Measurements from ENCODE around the gene MAPK9. TPM values are rescaled to one million over a fixed set of nuclear protein-coding genes. Genes with fewer than 3 reads are reported as not detected.
"Not testable (repeated sequence)": the region's sequence is repeated elsewhere in the genome, so short reads cannot be mapped to it uniquely, and the experiment has no call there.

The MAPK9 gene
- total and polyA plus RNA-seq, 7 experiments from 2014 or later = 14.7 to 41.4 (median 30.4) TPM

DNA sequence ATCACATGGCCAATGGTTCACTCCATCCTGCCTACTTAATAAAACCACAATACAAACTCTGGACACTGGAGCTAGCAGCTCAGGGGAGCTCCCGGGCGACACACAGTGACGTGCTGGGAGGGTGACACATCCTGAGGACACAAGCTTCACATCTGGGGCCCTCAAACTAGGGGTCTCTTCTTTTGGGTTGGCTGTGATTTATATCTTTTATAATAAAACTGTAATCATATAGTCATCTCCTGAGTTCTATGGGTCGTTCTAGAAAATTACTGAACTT, 12.1 kb upstream of the MAPK9 start:
- Mint-ChIP-seq H3K4me3 (no peak overlapping the region), H3K9me3 (no peaks in the 10 kb centered on the region), H3K4me1 (no peaks in the 10 kb centered on the region), H3K36me3 (no peaks in the 10 kb centered on the region), H3K27me3 (peaks cover 0 to 12% (median 0%) of the 10 kb centered on the region in 5 donors), H3K27ac (no peak overlapping the region)
- no peaks in the 10 kb centered on the region for H3K9me3 ChIP-seq (ENCODE audit: control insufficient read depth in 2 of 3, low read length in 3 of 3)
- CTCF ChIA-PET = interaction anchor here (1.3 kb wide), 1 partner anchor 12 kb away, joined by 3 read pairs; no protein-coding TSS in a partner anchor
- H3K36me3 ChIP-seq (ENCODE audit: control insufficient read depth in 2 of 3, insufficient read depth in 3 of 3, low read length in 3 of 3) = no peaks in the 10 kb centered on the region
- intact Hi-C loops (cut with micrococcal nuclease) = no loop called here
- H3K27me3 ChIP-seq (ENCODE audit: control insufficient read depth in 2 of 2, insufficient read depth in 2 of 2, low read length in 2 of 2) = no peaks in the 10 kb centered on the region
- POLR2A ChIA-PET = no interaction called here
- ATAC-seq (no peak), DNase-seq (no peak)
- H3K4me1 ChIP-seq (ENCODE audit: control insufficient read depth in 2 of 2, insufficient read depth in 2 of 2, low read length in 2 of 2) = no peaks in the 10 kb centered on the region
- no peak overlapping the region for H3K4me3 ChIP-seq (ENCODE audit: low read length)
- H3K27ac ChIP-seq (ENCODE audit: low read depth, low read length) = no peak overlapping the region

DNA sequence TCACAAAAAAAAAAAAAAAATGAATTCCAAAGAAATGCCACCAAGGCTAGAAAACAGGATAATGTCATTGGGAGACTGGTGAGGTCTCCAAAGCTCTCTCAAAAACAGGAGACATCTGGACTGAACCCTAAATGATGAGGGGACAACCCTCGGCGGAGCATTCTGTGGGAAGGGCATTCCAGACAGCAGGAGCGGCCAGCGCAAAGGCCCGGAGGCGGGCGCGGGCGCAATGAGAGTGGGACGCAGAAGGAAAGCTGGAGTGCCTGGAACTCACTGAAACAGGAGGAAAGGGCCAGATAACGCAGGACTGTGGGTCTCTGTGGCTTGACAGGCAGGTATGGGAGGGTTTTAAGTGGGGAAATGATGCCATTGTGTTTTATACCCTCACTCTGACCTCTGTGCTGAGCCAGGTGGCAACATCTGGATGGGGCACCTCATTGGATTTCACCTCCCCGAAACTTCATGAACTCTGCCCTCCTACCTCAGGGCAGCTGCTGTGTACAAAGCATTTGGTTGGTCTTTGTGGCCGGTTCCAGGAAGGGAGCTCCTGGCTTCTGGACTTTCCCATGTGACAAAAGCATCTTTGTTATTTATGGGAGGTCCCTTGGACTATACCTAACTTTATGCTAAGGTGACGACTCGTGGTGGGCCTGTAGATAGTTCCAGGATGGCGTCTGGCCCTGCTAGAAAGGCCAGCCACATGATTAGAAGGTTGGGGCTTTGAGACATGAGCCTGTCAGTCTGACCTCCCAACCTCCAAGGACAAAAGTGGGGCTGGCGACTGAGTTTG, 11.5 kb upstream of the MAPK9 start:
- no peak for ATAC-seq
- ChIA-PET POLR2A (no interaction called here), CTCF (interaction anchor here (1.3 kb wide), 1 partner anchor 12 kb away, joined by 3 read pairs; no protein-coding TSS in a partner anchor)
- Histone ChIP-seq H3K9me3 (ENCODE audit: control insufficient read depth in 2 of 3, low read length in 3 of 3) (no peaks in the 10 kb centered on the region), H3K4me3 (ENCODE audit: low read length) (no peak overlapping the region), H3K4me1 (ENCODE audit: control insufficient read depth in 2 of 2, insufficient read depth in 2 of 2, low read length in 2 of 2) (no peaks in the 10 kb centered on the region), H3K36me3 (ENCODE audit: control insufficient read depth in 2 of 3, insufficient read depth in 3 of 3, low read length in 3 of 3) (no peaks in the 10 kb centered on the region), H3K27me3 (ENCODE audit: control insufficient read depth in 2 of 2, insufficient read depth in 2 of 2, low read length in 2 of 2) (no peaks in the 10 kb centered on the region), H3K27ac (ENCODE audit: low read depth, low read length) (no peak overlapping the region)
- Mint-ChIP-seq H3K27ac (no peak overlapping the region), H3K4me3 (no peak overlapping the region), H3K9me3 (no peaks in the 10 kb centered on the region), H3K36me3 (no peaks in the 10 kb centered on the region), H3K27me3 (peaks cover 0 to 12% (median 0%) of the 10 kb centered on the region in 5 donors), H3K4me1 (no peaks in the 10 kb centered on the region)
- DNase-seq = no peak
- intact Hi-C loops (cut with micrococcal nuclease) = no loop called here

DNA sequence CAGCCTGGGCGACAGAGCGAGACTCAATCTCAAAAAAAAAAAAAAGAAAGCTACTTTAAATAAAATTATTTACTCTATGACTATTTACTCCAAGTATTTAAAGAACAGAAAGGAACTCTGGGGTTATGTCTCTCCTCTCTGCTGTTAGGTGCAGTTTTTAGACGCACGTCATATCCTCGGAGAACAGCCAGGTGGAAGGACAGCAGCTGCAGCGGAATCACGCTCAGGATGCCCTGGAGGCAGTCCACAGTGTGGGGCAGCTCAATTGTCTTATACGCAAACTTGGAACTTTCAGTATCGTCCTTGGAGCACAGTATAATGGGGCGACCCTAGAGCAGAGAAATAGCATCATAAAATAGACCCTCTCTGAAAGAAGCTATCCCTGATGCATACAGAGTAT, 10.4 kb upstream of the MAPK9 start:
- no peak overlapping the region for H3K27ac Mint-ChIP-seq
- no peak for ATAC-seq
- Histone ChIP-seq H3K27me3 (ENCODE audit: control insufficient read depth in 2 of 2, insufficient read depth in 2 of 2, low read length in 2 of 2) (no peaks in the 10 kb centered on the region), H3K4me3 (ENCODE audit: low read length) (no peak overlapping the region), H3K4me1 (ENCODE audit: control insufficient read depth in 2 of 2, insufficient read depth in 2 of 2, low read length in 2 of 2) (no peaks in the 10 kb centered on the region), H3K27ac (ENCODE audit: low read depth, low read length) (no peak overlapping the region), H3K36me3 (ENCODE audit: control insufficient read depth in 2 of 3, insufficient read depth in 3 of 3, low read length in 3 of 3) (no peaks in the 10 kb centered on the region), H3K9me3 (ENCODE audit: control insufficient read depth in 2 of 3, low read length in 3 of 3) (no peaks in the 10 kb centered on the region)
- no peak for DNase-seq
- no peaks in the 10 kb centered on the region for H3K9me3 Mint-ChIP-seq
- no peaks in the 10 kb centered on the region for H3K36me3 Mint-ChIP-seq
- CTCF ChIA-PET = no interaction called here
- peaks cover 0 to 12% (median 0%) of the 10 kb centered on the region in 5 donors for H3K27me3 Mint-ChIP-seq
- peaks cover 0 to 4% (median 0%) of the 10 kb centered on the region in 7 donors for H3K4me1 Mint-ChIP-seq
- POLR2A ChIA-PET = no interaction called here
- intact Hi-C loops (cut with micrococcal nuclease) = no loop called here
- no peak overlapping the region for H3K4me3 Mint-ChIP-seq

DNA sequence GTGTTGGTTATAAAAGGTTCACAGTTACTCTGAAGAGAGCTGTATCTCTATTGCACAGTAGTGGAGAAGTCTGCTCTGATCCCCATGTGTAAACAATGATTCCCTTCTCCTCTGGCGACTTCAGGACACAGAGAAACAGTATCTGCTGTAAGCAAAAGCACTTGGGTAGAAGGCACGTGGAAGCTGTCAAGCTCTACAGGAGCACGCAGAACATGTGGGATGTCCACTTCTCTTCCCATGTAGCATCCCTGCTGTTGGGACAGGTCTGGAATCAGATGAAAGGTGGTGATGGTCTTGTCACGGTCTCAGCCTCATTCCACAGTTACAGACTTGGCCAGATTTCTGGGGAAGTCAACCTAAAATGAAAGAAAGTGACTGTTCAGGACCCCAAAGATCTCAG, 9.4 kb upstream of the MAPK9 start:
- no peak overlapping the region for H3K4me3 Mint-ChIP-seq
- ChIA-PET POLR2A (no interaction called here), CTCF (no interaction called here)
- H3K27me3 Mint-ChIP-seq = peaks cover 0 to 12% (median 0%) of the 10 kb centered on the region in 5 donors
- H3K4me1 Mint-ChIP-seq = peaks cover 0 to 8% (median 4%) of the 10 kb centered on the region in 7 donors
- intact Hi-C loops (cut with micrococcal nuclease) = no loop called here
- no peaks in the 10 kb centered on the region for H3K36me3 Mint-ChIP-seq
- H3K4me1 ChIP-seq (ENCODE audit: control insufficient read depth in 2 of 2, insufficient read depth in 2 of 2, low read length in 2 of 2) = no peaks in the 10 kb centered on the region
- ATAC-seq = no peak
- H3K27ac Mint-ChIP-seq = no peak overlapping the region
- H3K9me3 Mint-ChIP-seq = no peaks in the 10 kb centered on the region
- H3K27me3 ChIP-seq (ENCODE audit: control insufficient read depth in 2 of 2, insufficient read depth in 2 of 2, low read length in 2 of 2) = no peaks in the 10 kb centered on the region
- DNase-seq = no peak
- no peaks in the 10 kb centered on the region for H3K36me3 ChIP-seq (ENCODE audit: control insufficient read depth in 2 of 3, insufficient read depth in 3 of 3, low read length in 3 of 3)
- H3K4me3 ChIP-seq (ENCODE audit: low read length) = no peak overlapping the region
- no peaks in the 10 kb centered on the region for H3K9me3 ChIP-seq (ENCODE audit: control insufficient read depth in 2 of 3, low read length in 3 of 3)
- H3K27ac ChIP-seq (ENCODE audit: low read depth, low read length) = no peak overlapping the region

DNA sequence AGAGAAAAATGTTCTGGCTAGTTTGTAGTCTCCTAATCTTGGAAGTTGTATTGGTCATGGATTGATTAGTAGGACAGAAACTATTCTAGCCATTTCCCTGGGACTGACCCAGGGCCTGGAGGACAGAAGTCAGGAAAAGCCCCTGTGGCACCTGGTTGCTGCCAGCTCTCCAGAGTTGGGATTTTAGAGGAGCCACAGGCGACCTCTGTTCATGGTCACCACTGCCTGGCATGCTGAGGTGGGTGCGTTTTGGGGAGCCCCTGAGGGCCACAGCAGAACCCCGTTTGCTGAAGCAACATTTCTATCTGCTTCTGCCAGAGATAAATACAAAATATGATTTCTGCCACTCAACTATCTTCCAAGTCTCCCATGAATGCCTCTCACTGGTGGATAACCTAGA, 7.6 kb upstream of the MAPK9 start:
- Histone ChIP-seq H3K27me3 (ENCODE audit: control insufficient read depth in 2 of 2, insufficient read depth in 2 of 2, low read length in 2 of 2) (no peaks in the 10 kb centered on the region), H3K4me1 (ENCODE audit: control insufficient read depth in 2 of 2, insufficient read depth in 2 of 2, low read length in 2 of 2) (no peaks in the 10 kb centered on the region), H3K27ac (ENCODE audit: low read depth, low read length) (no peak overlapping the region), H3K4me3 (ENCODE audit: low read length) (no peak overlapping the region), H3K9me3 (ENCODE audit: control insufficient read depth in 2 of 3, low read length in 3 of 3) (no peaks in the 10 kb centered on the region), H3K36me3 (ENCODE audit: control insufficient read depth in 2 of 3, insufficient read depth in 3 of 3, low read length in 3 of 3) (no peaks in the 10 kb centered on the region)
- Mint-ChIP-seq H3K36me3 (no peaks in the 10 kb centered on the region), H3K9me3 (no peaks in the 10 kb centered on the region), H3K27ac (no peak overlapping the region), H3K4me3 (no peak overlapping the region), H3K4me1 (peaks cover under 1 to 21% (median 9%) of the 10 kb centered on the region in 7 donors), H3K27me3 (peaks cover 0 to 8% (median 0%) of the 10 kb centered on the region in 5 donors)
- intact Hi-C loops (cut with micrococcal nuclease) = loop anchor here in 1 of 2 donors (10.0 kb wide), 1 partner anchor 445 kb away; the partner anchor contains the start of gene MRNIP
- ChIA-PET POLR2A (no interaction called here), CTCF (no interaction called here)
- DNase-seq (no peak), ATAC-seq (no peak)

DNA sequence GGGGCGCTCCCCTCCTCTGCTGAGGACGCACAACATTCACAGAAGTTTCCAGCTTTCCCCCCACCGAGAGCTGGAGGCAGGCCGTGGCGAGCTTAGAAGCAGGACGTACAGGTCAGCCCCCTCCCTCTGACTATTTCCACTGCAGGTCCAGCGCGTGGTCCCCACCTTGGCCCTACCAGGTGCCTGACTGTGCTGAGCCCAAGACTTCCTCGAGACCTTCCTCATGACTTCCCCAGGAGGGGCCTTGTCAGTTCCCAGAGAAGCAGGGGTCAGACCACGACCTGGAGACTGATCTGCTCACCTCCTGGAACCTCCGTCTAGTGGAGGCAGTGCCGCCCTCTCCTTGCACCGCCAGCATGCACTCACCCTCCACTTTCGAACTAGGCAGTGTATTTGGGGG, 7.1 kb upstream of the MAPK9 start:
- H3K27ac ChIP-seq (ENCODE audit: low read depth, low read length); H3K36me3 ChIP-seq (ENCODE audit: control insufficient read depth in 2 of 3, insufficient read depth in 3 of 3, low read length in 3 of 3); H3K27me3 ChIP-seq (ENCODE audit: control insufficient read depth in 2 of 2, insufficient read depth in 2 of 2, low read length in 2 of 2); H3K9me3 Mint-ChIP-seq; H3K27ac Mint-ChIP-seq; H3K4me1 ChIP-seq (ENCODE audit: control insufficient read depth in 2 of 2, insufficient read depth in 2 of 2, low read length in 2 of 2); DNase-seq; ATAC-seq; H3K27me3 Mint-ChIP-seq; H3K36me3 Mint-ChIP-seq; H3K4me3 ChIP-seq (ENCODE audit: low read length); H3K4me3 Mint-ChIP-seq; POLR2A ChIA-PET; H3K9me3 ChIP-seq (ENCODE audit: control insufficient read depth in 2 of 3, low read length in 3 of 3): not testable (repeated sequence)
- CTCF ChIA-PET = interaction anchor here (0.6 kb wide), 1 partner anchor 19 kb away, joined by 4 read pairs; no protein-coding TSS in a partner anchor
- H3K4me1 Mint-ChIP-seq = peaks cover 4 to 26% (median 14%) of the 10 kb centered on the region in 7 donors
- intact Hi-C loops (cut with micrococcal nuclease) = loop anchor here in 1 of 2 donors (10.0 kb wide), 1 partner anchor 444 kb away; the partner anchor contains the start of gene MRNIP

Data from naive thymus-derived CD4-positive, alpha-beta T cell (primary cell).